ENCODE data around the gene KCNH8.

KCNH8 gene

GRCh38 chr3:19446138-19446537 lies 297.8 kb downstream of the KCNH8 start:
- Mint-ChIP-seq H3K9me3 (peaks cover 0 to 4% of the 10 kb centered on the region in 2 donors), H3K27me3 (no peaks in the 10 kb centered on the region), H3K4me3 (no peak overlapping the region), H3K4me1 (ENCODE audit: low read depth in 2 of 2) (no peaks in the 10 kb centered on the region), H3K27ac (no peak overlapping the region), H3K36me3 (ENCODE audit: insufficient read depth) (no peaks in the 10 kb centered on the region)
- DNase-seq (no peak), ATAC-seq (replicated peaks) (no peak)

- no peaks in the 10 kb centered on the region for H3K36me3 Mint-ChIP-seq (ENCODE audit: insufficient read depth)
- H3K9me3 Mint-ChIP-seq, result peaks cover 0 to 5% of the 10 kb centered on the region in 2 donors
- H3K27me3 Mint-ChIP-seq, result no peaks in the 10 kb centered on the region
- DNase-seq (no peak), ATAC-seq (replicated peaks) (no peak)
- H3K4me3 Mint-ChIP-seq, result no peak overlapping the region
- H3K27ac Mint-ChIP-seq, result no peak overlapping the region
- no peaks in the 10 kb centered on the region for H3K4me1 Mint-ChIP-seq (ENCODE audit: low read depth in 2 of 2)
These were observed 298.4 kb downstream of the KCNH8 start for GRCh38 chr3:19446687-19447086.

- ATAC-seq (replicated peaks) (no peak), DNase-seq (no peak)
- H3K4me1 Mint-ChIP-seq (ENCODE audit: low read depth in 2 of 2), result no peaks in the 10 kb centered on the region
- H3K27ac Mint-ChIP-seq, result no peak overlapping the region
- H3K4me3 Mint-ChIP-seq, result no peak overlapping the region
- no peaks in the 10 kb centered on the region for H3K27me3 Mint-ChIP-seq
- H3K9me3 Mint-ChIP-seq, result peaks cover 0 to 15% of the 10 kb centered on the region in 2 donors
- H3K36me3 Mint-ChIP-seq (ENCODE audit: insufficient read depth), result no peaks in the 10 kb centered on the region
These were observed 307.2 kb downstream of the KCNH8 start for GRCh38 chr3:19455546-19455945.

GRCh38 chr3:19456738-19457137 lies 308.4 kb downstream of the KCNH8 start:
- Mint-ChIP-seq H3K9me3 (peaks cover 0 to 11% of the 10 kb centered on the region in 2 donors), H3K4me3 (no peak overlapping the region), H3K36me3 (ENCODE audit: insufficient read depth) (no peaks in the 10 kb centered on the region), H3K27ac (no peak overlapping the region), H3K27me3 (no peaks in the 10 kb centered on the region), H3K4me1 (ENCODE audit: low read depth in 2 of 2) (no peaks in the 10 kb centered on the region)
- ATAC-seq (replicated peaks), result no peak
- DNase-seq, result no peak

GRCh38 chr3:19457449-19457848 lies 309.1 kb downstream of the KCNH8 start:
- H3K9me3 Mint-ChIP-seq, result peaks cover 0 to 9% of the 10 kb centered on the region in 2 donors
- H3K27me3 Mint-ChIP-seq, result no peaks in the 10 kb centered on the region
- H3K36me3 Mint-ChIP-seq (ENCODE audit: insufficient read depth), result no peaks in the 10 kb centered on the region
- H3K4me3 Mint-ChIP-seq, result no peak overlapping the region
- DNase-seq (no peak), ATAC-seq (replicated peaks) (no peak)
- H3K4me1 Mint-ChIP-seq (ENCODE audit: low read depth in 2 of 2), result no peaks in the 10 kb centered on the region
- no peak overlapping the region for H3K27ac Mint-ChIP-seq

GRCh38 chr3:19467761-19468160 lies 319.5 kb downstream of the KCNH8 start:
- no peak overlapping the region for H3K27ac Mint-ChIP-seq
- H3K4me1 Mint-ChIP-seq (ENCODE audit: low read depth in 2 of 2), result no peaks in the 10 kb centered on the region
- H3K36me3 Mint-ChIP-seq (ENCODE audit: insufficient read depth), result no peaks in the 10 kb centered on the region
- no peak for ATAC-seq (replicated peaks)
- no peak overlapping the region for H3K4me3 Mint-ChIP-seq
- no peaks in the 10 kb centered on the region for H3K27me3 Mint-ChIP-seq
- no peak for DNase-seq
- H3K9me3 Mint-ChIP-seq, result no peaks in the 10 kb centered on the region

GRCh38 chr3:19471138-19471537 lies 322.8 kb downstream of the KCNH8 start:
- H3K27me3 Mint-ChIP-seq, result no peaks in the 10 kb centered on the region

GRCh38 chr3:19473971-19474580 lies 325.8 kb downstream of the KCNH8 start:
- no peaks in the 10 kb centered on the region for H3K36me3 Mint-ChIP-seq (ENCODE audit: insufficient read depth)

More at GRCh38 chr3:19471138-19471537, 322.8 kb downstream of the KCNH8 start:
- ATAC-seq (replicated peaks) (no peak), DNase-seq (no peak)
- no peaks in the 10 kb centered on the region for H3K4me1 Mint-ChIP-seq (ENCODE audit: low read depth in 2 of 2)
- no peaks in the 10 kb centered on the region for H3K9me3 Mint-ChIP-seq
- H3K36me3 Mint-ChIP-seq (ENCODE audit: insufficient read depth), result no peaks in the 10 kb centered on the region
- no peak overlapping the region for H3K4me3 Mint-ChIP-seq
- H3K27ac Mint-ChIP-seq, result no peak overlapping the region

GRCh38 chr3:19476281-19476680 lies 328.0 kb downstream of the KCNH8 start:
- no peak for DNase-seq
- ATAC-seq (replicated peaks), result no peak
- Mint-ChIP-seq H3K27me3 (no peaks in the 10 kb centered on the region), H3K9me3 (peaks cover 0 to 4% of the 10 kb centered on the region in 2 donors), H3K36me3 (ENCODE audit: insufficient read depth) (no peaks in the 10 kb centered on the region), H3K27ac (no peak overlapping the region), H3K4me3 (no peak overlapping the region), H3K4me1 (ENCODE audit: low read depth in 2 of 2) (no peaks in the 10 kb centered on the region)

More at GRCh38 chr3:19473971-19474580, 325.8 kb downstream of the KCNH8 start:
- DNase-seq (no peak), ATAC-seq (replicated peaks) (no peak)
- Mint-ChIP-seq H3K27ac (no peak overlapping the region), H3K4me3 (no peak overlapping the region), H3K9me3 (peaks cover 0 to 2% of the 10 kb centered on the region in 2 donors), H3K4me1 (ENCODE audit: low read depth in 2 of 2) (no peaks in the 10 kb centered on the region), H3K27me3 (no peaks in the 10 kb centered on the region)

- no peaks in the 10 kb centered on the region for H3K4me1 Mint-ChIP-seq (ENCODE audit: low read depth in 2 of 2)
These were observed 337.0 kb downstream of the KCNH8 start for GRCh38 chr3:19485267-19485666.

GRCh38 chr3:19487386-19487785 lies 339.1 kb downstream of the KCNH8 start:
- Mint-ChIP-seq H3K9me3 (peaks cover 7 to 19% of the 10 kb centered on the region in 2 donors), H3K36me3 (ENCODE audit: insufficient read depth) (no peaks in the 10 kb centered on the region), H3K27me3 (no peaks in the 10 kb centered on the region), H3K27ac (no peak overlapping the region), H3K4me3 (no peak overlapping the region), H3K4me1 (ENCODE audit: low read depth in 2 of 2) (no peaks in the 10 kb centered on the region)
- DNase-seq (no peak), ATAC-seq (replicated peaks) (no peak)

More at GRCh38 chr3:19485267-19485666, 337.0 kb downstream of the KCNH8 start:
- H3K4me3 Mint-ChIP-seq, result no peak overlapping the region
- H3K27ac Mint-ChIP-seq, result no peak overlapping the region
- no peaks in the 10 kb centered on the region for H3K27me3 Mint-ChIP-seq
- H3K36me3 Mint-ChIP-seq (ENCODE audit: insufficient read depth), result no peaks in the 10 kb centered on the region
- H3K9me3 Mint-ChIP-seq, result peaks cover 7 to 9% of the 10 kb centered on the region in 2 donors
- ATAC-seq (replicated peaks), result no peak
- DNase-seq, result no peak

- no peak for ATAC-seq (replicated peaks)
- no peak overlapping the region for H3K4me3 Mint-ChIP-seq
- no peaks in the 10 kb centered on the region for H3K36me3 Mint-ChIP-seq (ENCODE audit: insufficient read depth)
- DNase-seq, result no peak
- H3K27ac Mint-ChIP-seq, result no peak overlapping the region
- H3K27me3 Mint-ChIP-seq, result no peaks in the 10 kb centered on the region
- H3K9me3 Mint-ChIP-seq, result peaks cover 7 to 27% of the 10 kb centered on the region in 2 donors
- no peaks in the 10 kb centered on the region for H3K4me1 Mint-ChIP-seq (ENCODE audit: low read depth in 2 of 2)
These were observed 340.6 kb downstream of the KCNH8 start for GRCh38 chr3:19488939-19489338.

GRCh38 chr3:19489936-19490335 lies 341.6 kb downstream of the KCNH8 start:
- DNase-seq, result no peak
- Mint-ChIP-seq H3K4me3 (no peak overlapping the region), H3K27ac (no peak overlapping the region), H3K4me1 (ENCODE audit: low read depth in 2 of 2) (no peaks in the 10 kb centered on the region), H3K27me3 (no peaks in the 10 kb centered on the region), H3K9me3 (peaks cover 7 to 31% of the 10 kb centered on the region in 2 donors), H3K36me3 (ENCODE audit: insufficient read depth) (no peaks in the 10 kb centered on the region)
- no peak for ATAC-seq (replicated peaks)

GRCh38 chr3:19506171-19506570 lies 357.9 kb downstream of the KCNH8 start:
- no peak for DNase-seq
- H3K27me3 Mint-ChIP-seq, result no peaks in the 10 kb centered on the region
- no peak for ATAC-seq (replicated peaks)
- peaks cover 3% of the 10 kb centered on the region for H3K36me3 Mint-ChIP-seq (ENCODE audit: insufficient read depth)
- no peak overlapping the region for H3K27ac Mint-ChIP-seq
- no peak overlapping the region for H3K4me3 Mint-ChIP-seq
- no peaks in the 10 kb centered on the region for H3K4me1 Mint-ChIP-seq (ENCODE audit: low read depth in 2 of 2)
- no peaks in the 10 kb centered on the region for H3K9me3 Mint-ChIP-seq
